ENCODE measurements around the gene CFTR.
"Not testable (repeated sequence)": the region's sequence is repeated elsewhere in the genome, so short reads cannot be mapped to it uniquely, and the experiment has no call there.

The CFTR gene

GRCh38 chr7:117704063-117704462 is 224.2 kb downstream of the CFTR start:
- no peak overlapping the region for H3K4me3 ChIP-seq (ENCODE audit: low read length)
- no peak for DNase-seq (ENCODE audit: low read depth)
- no peak for TF ChIP-seq CTCF (conservative IDR thresholded peaks at IDR 0.05; ENCODE audit: low read depth, low read length)

- no peak overlapping the region for H3K4me3 ChIP-seq (ENCODE audit: low read length)
- TF ChIP-seq CTCF (conservative IDR thresholded peaks at IDR 0.05; ENCODE audit: low read depth, low read length): no peak
- DNase-seq (ENCODE audit: low read depth): no peak
These were observed 225.8 kb downstream of the CFTR start for GRCh38 chr7:117705630-117706029.

- DNase-seq (ENCODE audit: low read depth): no peak
- TF ChIP-seq CTCF (conservative IDR thresholded peaks at IDR 0.05; ENCODE audit: low read depth, low read length): no peak
- no peak overlapping the region for H3K4me3 ChIP-seq (ENCODE audit: low read length)
These were observed 226.4 kb downstream of the CFTR start for GRCh38 chr7:117706210-117706609.

- no peak overlapping the region for H3K4me3 ChIP-seq (ENCODE audit: low read length)
- TF ChIP-seq CTCF (conservative IDR thresholded peaks at IDR 0.05; ENCODE audit: low read depth, low read length): no peak
- no peak for DNase-seq (ENCODE audit: low read depth)
These were observed 227.3 kb downstream of the CFTR start for GRCh38 chr7:117707080-117707479.

GRCh38 chr7:117708173-117708572 is 228.3 kb downstream of the CFTR start:
- H3K4me3 ChIP-seq (ENCODE audit: low read length); DNase-seq (ENCODE audit: low read depth): not testable (repeated sequence)

GRCh38 chr7:117711556-117711955 is 231.7 kb downstream of the CFTR start:
- H3K4me3 ChIP-seq (ENCODE audit: low read length): no peak overlapping the region
- no peak for DNase-seq (ENCODE audit: low read depth)
- no peak for TF ChIP-seq CTCF (conservative IDR thresholded peaks at IDR 0.05; ENCODE audit: low read depth, low read length)

GRCh38 chr7:117715784-117716445 is 236.1 kb downstream of the CFTR start:
- peak; percentile 72 for TF ChIP-seq CTCF (conservative IDR thresholded peaks at IDR 0.05; ENCODE audit: low read depth, low read length)
- DNase-seq (ENCODE audit: low read depth): peak; percentile 29
- H3K4me3 ChIP-seq (ENCODE audit: low read length): no peak overlapping the region

All from retinal pigment epithelial cell (primary cell).